COLO829 (cell line): ENCODE measurements around the gene CDH15.
"Not testable (repeated sequence)": the region's sequence is repeated elsewhere in the genome, so short reads cannot be mapped to it uniquely, and the experiment has no call there.

Source experiments
- DNase-seq: peaks from one replicate; pipeline ENCODE4 v3.0.0; 2012; ENCODE audit warnings: low spot score

The CDH15 gene

GRCh38 chr16:89237733-89238132 is 66.2 kb downstream of the CDH15 start:
- DNase-seq: no peak

- no peak for DNase-seq
Measured at GRCh38 chr16:89241187-89242007, 69.8 kb downstream of the CDH15 start.

- DNase-seq: no peak
Measured at GRCh38 chr16:89242795-89243200, 71.2 kb downstream of the CDH15 start.

- DNase-seq: no peak
Measured at GRCh38 chr16:89243664-89244063, 72.1 kb downstream of the CDH15 start.

- DNase-seq: not testable (repeated sequence)
Measured at GRCh38 chr16:89244264-89244663, 72.7 kb downstream of the CDH15 start.

GRCh38 chr16:89244754-89245153 is 73.2 kb downstream of the CDH15 start:
- DNase-seq: no peak
